Raji (cell line): ENCODE results near the gene NISCH.

Experiments used
- POLR2A ChIP-seq: IDR thresholded peaks from 2 replicates; pipeline ENCODE4 v1.6.1; 2011; ENCODE audit warnings: low read depth, low read length, control low read depth; ENCODE audit not compliant: insufficient read depth

The NISCH gene

DNA sequence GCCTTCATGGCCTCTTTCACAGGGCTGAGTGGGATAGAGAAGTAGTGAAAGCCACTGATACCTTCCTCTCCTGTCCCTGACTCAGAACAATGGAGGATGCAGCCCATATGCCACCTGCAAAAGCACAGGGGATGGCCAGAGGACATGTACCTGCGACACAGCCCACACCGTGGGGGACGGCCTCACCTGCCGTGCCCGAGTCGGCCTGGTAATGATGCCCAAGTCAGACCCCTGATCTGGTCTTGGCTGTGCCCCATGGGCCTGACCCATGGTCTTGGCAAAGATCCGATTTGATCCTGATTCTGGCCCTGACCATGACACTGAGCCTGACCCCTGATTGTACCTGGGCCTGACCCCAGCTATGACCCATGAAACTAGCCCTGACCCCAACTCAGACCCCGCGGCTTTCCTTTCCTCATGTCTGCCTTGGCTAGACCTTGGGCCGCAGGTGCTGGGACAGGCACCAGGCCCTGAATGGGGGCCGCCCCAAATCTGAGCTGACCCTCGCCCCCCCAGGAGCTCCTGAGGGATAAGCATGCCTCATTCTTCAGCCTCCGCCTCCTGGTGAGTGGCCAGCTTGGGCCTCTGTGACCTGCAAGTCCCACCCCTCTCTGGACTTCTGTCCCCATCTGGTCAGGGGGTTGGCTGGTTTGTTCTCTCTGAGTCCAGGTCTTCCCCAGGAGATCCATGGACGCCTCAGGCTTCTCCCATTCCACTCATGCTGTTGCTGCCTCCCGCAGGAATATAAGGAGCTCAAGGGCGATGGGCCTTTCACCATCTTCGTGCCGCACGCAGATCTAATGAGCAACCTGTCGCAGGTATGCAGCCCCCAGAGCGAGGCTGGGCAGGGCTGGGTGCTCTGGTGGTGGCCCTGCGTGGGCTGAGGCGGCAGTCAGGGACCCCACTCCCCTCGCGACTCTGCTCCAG, 62.7 kb downstream of the NISCH start:
- no peak for TF ChIP-seq POLR2A

DNA sequence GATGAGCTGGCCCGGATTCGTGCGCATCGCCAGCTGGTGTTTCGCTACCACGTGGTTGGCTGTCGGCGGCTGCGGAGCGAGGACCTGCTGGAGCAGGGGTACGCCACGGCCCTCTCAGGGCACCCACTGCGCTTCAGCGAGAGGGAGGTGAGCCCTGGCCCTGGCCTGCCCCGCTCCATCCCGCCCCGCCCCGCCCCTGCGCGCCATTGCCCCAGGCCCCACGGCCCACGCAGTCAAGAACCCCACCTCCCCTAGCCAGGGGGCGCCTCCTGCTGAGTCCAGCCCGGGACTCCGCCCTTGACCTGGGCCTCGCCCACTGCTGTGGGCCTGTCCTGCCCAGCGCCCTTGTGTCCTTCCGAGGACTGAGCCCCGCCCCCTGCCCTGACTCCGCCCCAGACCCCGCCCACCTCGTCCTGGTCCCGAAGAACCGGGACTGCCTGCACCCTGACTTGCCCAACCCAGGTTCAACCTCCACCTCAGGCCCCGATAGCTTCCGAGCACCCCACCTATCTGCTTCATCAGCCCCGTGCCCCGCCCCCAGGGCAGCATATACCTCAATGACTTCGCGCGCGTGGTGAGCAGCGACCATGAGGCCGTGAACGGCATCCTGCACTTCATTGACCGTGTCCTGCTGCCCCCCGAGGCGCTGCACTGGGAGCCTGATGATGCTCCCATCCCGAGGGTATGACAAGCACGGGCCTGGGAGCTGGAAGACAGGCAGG, 63.5 kb downstream of the NISCH start:
- no peak for TF ChIP-seq POLR2A

DNA sequence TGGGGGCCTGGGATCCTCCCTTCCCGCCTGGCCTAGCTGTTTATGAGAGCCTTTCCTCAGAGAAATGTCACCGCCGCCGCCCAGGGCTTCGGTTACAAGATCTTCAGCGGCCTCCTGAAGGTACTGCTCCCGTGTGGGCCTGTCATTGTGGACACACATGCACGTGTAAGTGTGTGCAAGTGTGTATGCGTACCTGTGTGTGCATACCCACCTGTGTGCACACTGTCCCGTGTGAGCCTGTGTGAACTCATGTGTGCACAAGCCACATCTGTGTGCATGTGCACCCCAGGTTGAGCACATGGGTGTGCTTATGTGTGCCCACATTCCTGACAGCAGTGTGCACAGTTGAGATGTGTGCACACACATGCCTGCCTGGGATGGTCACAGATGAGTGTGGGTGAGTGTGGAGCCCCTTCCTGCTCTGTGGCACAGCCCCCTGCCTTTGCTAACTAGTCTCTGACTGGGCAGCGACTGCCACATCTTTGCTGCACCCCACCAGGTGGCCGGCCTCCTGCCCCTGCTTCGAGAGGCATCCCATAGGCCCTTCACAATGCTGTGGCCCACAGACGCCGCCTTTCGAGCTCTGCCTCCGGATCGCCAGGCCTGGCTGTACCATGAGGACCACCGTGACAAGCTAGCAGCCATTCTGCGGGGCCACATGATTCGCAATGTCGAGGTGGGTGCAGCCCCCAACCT, 64.2 kb downstream of the NISCH start:
- no peak for TF ChIP-seq POLR2A

DNA sequence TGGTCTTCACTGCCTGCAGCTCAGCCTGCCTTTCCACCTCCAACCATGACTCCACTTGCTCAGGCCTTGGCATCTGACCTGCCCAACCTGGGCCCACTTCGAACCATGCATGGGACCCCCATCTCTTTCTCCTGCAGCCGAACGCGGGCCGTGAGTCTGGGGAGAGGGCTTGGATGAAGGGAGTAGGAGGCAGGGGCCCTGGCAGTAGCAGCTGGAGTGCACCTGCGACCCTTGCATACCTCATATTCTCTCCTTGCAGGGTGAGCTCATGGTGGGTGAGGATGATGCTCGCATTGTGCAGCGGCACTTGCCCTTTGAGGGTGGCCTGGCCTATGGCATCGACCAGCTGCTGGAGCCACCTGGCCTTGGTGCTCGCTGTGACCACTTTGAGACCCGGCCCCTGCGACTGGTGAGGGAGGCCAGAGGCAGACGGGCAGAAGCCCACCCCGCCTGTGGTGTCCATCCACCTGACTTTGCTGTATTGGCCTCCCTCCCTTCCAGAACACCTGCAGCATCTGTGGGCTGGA, 64.8 kb downstream of the NISCH start:
- TF ChIP-seq POLR2A = no peak

DNA sequence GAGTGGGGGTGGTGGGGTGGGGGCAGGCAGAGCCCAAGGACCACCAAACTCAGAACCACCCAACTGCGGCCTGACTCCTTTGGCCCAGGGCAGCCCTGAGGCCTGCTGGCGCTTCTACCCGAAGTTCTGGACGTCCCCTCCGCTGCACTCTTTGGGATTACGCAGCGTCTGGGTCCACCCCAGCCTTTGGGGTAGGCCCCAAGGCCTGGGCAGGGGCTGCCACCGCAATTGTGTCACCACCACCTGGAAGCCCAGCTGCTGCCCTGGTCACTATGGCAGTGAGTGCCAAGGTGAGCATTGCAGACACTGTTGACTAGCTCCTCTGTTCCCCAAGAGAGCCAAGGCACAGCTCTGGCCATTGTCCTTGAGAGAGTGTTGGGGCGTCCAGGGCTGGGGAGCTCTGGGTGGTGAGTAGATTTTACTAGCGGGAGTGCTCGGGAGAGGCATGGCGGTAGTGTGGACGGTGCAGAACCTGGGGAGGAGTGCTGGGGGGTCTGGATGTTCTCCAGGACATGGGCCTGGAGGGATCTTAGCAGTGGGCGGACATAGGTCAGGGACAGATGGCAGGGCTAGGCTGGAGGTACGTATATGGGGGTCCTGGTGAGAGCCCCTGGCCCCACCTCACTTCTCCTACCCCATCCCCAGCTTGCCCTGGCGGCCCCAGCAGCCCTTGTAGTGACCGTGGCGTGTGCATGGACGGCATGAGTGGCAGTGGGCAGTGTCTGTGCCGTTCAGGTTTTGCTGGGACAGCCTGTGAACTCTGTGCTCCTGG, 65.5 kb downstream of the NISCH start:
- TF ChIP-seq POLR2A = no peak

DNA sequence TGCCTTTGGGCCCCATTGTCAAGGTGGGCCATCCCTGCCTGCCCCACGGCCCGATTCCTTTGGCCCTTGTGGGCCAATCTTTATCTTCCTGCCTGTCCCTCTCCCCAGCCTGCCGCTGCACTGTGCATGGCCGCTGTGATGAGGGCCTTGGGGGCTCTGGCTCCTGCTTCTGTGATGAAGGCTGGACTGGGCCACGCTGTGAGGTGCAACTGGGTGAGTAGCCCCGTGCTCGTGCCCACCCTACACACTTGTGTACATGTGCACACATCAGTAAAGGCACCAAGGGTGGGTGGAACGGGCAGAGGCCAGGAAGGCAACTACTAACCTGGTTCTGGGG, 66.1 kb downstream of the NISCH start:
- no peak for TF ChIP-seq POLR2A

DNA sequence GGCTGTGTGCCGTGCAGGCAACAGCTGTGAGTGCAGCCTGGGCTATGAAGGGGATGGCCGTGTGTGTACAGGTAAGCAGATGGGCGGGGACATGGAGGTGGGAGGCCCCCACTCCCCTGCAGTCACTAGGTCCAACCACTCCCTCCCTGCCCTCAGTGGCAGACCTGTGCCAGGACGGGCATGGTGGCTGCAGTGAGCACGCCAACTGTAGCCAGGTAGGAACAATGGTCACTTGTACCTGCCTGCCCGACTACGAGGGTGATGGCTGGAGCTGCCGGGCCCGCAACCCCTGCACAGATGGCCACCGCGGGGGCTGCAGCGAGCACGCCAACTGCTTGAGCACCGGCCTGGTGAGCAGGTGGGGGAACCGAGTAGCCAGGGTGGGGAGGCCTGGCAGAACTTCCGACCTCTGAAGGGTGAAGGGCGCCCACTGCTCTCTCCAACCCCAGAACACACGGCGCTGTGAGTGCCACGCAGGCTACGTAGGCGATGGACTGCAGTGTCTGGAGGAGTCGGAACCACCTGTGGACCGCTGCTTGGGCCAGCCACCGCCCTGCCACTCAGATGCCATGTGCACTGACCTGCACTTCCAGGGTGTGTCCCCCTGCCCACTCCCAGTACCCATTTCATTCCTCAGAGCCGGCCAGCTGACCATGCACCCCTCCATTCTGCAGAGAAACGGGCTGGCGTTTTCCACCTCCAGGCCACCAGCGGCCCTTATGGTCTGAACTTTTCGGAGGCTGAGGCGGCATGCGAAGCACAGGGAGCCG, 66.7 kb downstream of the NISCH start:
- TF ChIP-seq POLR2A = no peak

DNA sequence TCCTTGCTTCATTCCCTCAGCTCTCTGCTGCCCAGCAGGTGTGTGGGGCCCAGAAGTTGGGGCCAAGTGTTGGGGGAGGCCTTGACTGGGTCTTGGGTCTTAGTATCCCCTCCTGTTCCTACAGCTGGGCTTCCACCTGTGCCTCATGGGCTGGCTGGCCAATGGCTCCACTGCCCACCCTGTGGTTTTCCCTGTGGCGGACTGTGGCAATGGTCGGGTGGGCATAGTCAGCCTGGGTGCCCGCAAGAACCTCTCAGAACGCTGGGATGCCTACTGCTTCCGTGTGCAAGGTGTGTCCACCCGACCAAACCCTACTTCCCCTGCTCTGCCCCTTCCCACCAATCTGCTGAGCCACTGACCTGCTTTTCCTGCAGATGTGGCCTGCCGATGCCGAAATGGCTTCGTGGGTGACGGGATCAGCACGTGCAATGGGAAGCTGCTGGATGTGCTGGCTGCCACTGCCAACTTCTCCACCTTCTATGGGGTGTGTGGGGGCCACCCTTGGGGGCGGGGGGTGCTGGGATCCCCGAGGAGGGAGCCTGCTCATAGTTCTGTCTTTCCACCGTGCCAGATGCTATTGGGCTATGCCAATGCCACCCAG, 67.3 kb downstream of the NISCH start:
- TF ChIP-seq POLR2A = no peak

DNA sequence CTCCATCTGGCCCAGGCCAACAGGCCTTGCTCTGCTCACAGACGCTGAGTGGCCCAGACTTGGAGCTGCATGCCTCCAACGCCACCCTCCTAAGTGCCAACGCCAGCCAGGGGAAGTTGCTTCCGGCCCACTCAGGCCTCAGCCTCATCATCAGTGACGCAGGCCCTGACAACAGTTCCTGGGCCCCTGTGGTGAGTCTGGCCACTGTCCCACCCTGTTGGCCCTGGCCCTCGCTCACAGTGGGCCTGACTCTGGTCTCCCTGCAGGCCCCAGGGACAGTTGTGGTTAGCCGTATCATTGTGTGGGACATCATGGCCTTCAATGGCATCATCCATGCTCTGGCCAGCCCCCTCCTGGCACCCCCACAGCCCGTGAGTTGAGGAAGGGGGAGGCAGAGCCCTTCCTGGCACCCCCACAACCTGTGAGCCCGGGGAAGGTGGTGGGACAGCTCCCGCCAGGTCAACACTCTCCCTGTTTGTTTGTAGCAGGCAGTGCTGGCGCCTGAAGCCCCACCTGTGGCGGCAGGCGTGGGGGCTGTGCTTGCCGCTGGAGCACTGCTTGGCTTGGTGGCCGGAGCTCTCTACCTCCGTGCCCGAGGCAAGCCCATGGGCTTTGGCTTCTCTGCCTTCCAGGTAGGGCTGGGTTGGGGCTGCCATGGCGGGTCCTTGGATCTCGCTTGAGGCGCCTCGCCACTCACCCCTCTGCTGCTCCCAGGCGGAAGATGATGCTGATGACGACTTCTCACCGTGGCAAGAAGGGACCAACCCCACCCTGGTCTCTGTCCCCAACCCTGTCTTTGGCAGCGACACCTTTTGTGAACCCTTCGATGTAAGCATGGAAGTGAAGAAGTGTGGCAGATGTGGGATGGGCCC, 68.2 kb downstream of the NISCH start:
- TF ChIP-seq POLR2A = no peak

DNA sequence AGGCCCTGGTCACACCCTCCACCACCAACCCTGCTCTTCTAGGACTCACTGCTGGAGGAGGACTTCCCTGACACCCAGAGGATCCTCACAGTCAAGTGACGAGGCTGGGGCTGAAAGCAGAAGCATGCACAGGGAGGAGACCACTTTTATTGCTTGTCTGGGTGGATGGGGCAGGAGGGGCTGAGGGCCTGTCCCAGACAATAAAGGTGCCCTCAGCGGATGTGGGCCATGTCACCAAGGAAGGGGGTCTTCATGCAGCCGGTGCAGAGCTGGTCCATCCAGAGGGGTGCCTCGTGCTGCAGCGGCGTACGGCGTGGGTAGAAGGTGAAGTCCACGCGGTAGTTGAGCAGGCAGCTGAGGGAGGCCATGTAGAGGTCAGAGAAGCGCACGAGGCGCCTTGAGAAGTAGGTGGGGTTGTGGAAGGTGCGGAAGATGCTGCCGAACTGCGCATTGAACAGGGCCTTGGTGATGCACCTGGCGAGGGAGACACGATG, 68.9 kb downstream of the NISCH start:
- no peak for TF ChIP-seq POLR2A

DNA sequence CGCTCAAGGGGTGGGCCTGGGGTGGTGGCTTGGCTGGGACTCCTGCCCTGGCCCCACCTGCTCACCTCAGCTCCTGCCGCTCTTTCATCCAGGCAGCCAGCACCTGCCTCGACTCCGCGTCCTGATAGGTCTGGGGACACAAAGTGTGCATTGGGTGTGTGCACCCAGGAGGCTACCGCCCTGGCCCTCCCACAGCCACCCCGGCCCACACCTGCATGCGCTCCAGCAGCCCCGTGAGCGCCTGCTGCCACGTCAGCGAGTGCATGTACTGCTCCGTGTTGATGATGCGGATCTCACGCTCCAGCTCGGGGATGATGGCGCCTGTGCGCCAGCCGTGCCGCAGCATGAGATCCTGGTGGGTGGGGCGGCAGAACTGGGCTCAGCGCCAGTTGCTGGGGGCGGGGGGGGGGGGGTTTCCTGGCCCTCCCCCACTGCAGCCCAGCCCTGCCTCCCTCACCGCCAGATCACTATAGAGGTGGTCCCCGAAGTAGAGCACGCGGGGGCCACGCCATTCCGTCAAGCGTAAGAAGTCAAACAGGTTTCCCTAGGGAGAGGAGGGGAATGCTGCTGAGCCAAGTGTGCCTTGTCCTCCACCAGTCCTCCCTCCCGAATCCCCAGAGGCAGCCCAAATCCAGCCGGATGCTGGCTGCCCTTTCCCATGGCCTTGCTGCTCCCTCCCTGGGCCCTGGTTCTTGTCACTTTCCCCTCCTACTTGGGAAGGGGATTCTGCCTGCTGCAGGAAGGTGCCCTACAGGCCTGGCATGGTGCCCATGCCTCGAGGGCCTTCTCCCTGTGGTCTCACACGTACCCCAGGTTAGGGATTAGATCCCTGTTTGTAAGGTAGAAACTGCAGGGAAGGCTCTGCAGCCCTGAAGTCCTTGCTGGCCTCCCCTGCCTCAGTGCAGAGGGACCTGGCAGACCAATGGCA, 69.6 kb downstream of the NISCH start:
- TF ChIP-seq POLR2A = no peak
